Loucy (cell line): ENCODE measurements around the gene CHCHD4.

Experiments
- EZH2phosphoT487 ChIP-seq: fragments of 200-600 bp; IDR thresholded peaks from 2 replicates; pipeline ENCODE4 v1.6.1; 2018; ENCODE audit warnings: antibody characterized with exemption, mild to moderate bottlenecking, moderate library complexity, borderline replicate concordance
- TF ChIP-seq, protein P1 (sequence below): fragments of 200-600 bp; sonication (generic); conservative IDR thresholded peaks from 2 replicates; pipeline ENCODE4 v1.5.1; 2014; ENCODE audit warnings: mild to moderate bottlenecking, antibody characterized with exemption, low read length

GRCh38 chr3:14150491-14151230 lies 26.0 kb upstream of the CHCHD4 start:
- TF ChIP-seq, protein P1, sequence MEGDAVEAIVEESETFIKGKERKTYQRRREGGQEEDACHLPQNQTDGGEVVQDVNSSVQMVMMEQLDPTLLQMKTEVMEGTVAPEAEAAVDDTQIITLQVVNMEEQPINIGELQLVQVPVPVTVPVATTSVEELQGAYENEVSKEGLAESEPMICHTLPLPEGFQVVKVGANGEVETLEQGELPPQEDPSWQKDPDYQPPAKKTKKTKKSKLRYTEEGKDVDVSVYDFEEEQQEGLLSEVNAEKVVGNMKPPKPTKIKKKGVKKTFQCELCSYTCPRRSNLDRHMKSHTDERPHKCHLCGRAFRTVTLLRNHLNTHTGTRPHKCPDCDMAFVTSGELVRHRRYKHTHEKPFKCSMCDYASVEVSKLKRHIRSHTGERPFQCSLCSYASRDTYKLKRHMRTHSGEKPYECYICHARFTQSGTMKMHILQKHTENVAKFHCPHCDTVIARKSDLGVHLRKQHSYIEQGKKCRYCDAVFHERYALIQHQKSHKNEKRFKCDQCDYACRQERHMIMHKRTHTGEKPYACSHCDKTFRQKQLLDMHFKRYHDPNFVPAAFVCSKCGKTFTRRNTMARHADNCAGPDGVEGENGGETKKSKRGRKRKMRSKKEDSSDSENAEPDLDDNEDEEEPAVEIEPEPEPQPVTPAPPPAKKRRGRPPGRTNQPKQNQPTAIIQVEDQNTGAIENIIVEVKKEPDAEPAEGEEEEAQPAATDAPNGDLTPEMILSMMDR, result no peak
- TF ChIP-seq EZH2phosphoT487, result no peak
